ENCODE data around the gene CDH23.

Gene CDH23

GRCh38 chr10:71833451-71834342 is 437.0 kb downstream of the CDH23 start:
- no peak for DNase-seq (ENCODE audit: low read depth, low spot score)

GRCh38 chr10:71834343-71834674 is 437.6 kb downstream of the CDH23 start:
- no peak for DNase-seq (ENCODE audit: low read depth, low spot score)

- DNase-seq (ENCODE audit: low read depth, low spot score), result no peak
Measured at GRCh38 chr10:71835671-71836595, 439.2 kb downstream of the CDH23 start.

- no peak for DNase-seq (ENCODE audit: low read depth, low spot score)
Measured at GRCh38 chr10:71836596-71836974, 439.9 kb downstream of the CDH23 start.

GRCh38 chr10:71837098-71837827 is 440.5 kb downstream of the CDH23 start:
- DNase-seq (ENCODE audit: low read depth, low spot score), result no peak

GRCh38 chr10:71838264-71839211 is 441.8 kb downstream of the CDH23 start:
- no peak for DNase-seq (ENCODE audit: low read depth, low spot score)

GRCh38 chr10:71840177-71840957 is 443.6 kb downstream of the CDH23 start:
- no peak for DNase-seq (ENCODE audit: low read depth, low spot score)

- no peak for DNase-seq (ENCODE audit: low read depth, low spot score)
Measured at GRCh38 chr10:71840958-71841335, 444.2 kb downstream of the CDH23 start.

- no peak for DNase-seq (ENCODE audit: low read depth, low spot score)
Measured at GRCh38 chr10:71842422-71842821, 445.7 kb downstream of the CDH23 start.

GRCh38 chr10:71842856-71843686 is 446.4 kb downstream of the CDH23 start:
- no peak for DNase-seq (ENCODE audit: low read depth, low spot score)

- DNase-seq (ENCODE audit: low read depth, low spot score), result no peak
Measured at GRCh38 chr10:71844084-71844483, 447.4 kb downstream of the CDH23 start.

GRCh38 chr10:71844695-71845094 is 448.0 kb downstream of the CDH23 start:
- DNase-seq (ENCODE audit: low read depth, low spot score), result no peak

- no peak for DNase-seq (ENCODE audit: low read depth, low spot score)
Measured at GRCh38 chr10:71845410-71846405, 449.0 kb downstream of the CDH23 start.

GRCh38 chr10:71846816-71847215 is 450.1 kb downstream of the CDH23 start:
- DNase-seq (ENCODE audit: low read depth, low spot score), result no peak

GRCh38 chr10:71847418-71847817 is 450.7 kb downstream of the CDH23 start:
- DNase-seq (ENCODE audit: low read depth, low spot score), result no peak

- no peak for DNase-seq (ENCODE audit: low read depth, low spot score)
Measured at GRCh38 chr10:71848325-71849275, 451.9 kb downstream of the CDH23 start.

GRCh38 chr10:71849461-71849908 is 452.8 kb downstream of the CDH23 start:
- DNase-seq (ENCODE audit: low read depth, low spot score), result no peak

Measured in activated CD4-positive, CD25-positive, alpha-beta regulatory T cell treated with anti-CD3 and anti-CD28 coated beads, Interleukin-2, amount 50 U/mL, for 16 hours (primary cell).